OCI-LY1 (cell line): Measurements from ENCODE around the gene COQ4.

Experiments used
- EZH2 ChIP-seq: fragments of 200-600 bp; sonication (generic), shearing (Covaris generic); IDR thresholded peaks from 2 replicates; pipeline ENCODE4 v1.8.0; 2017; ENCODE audit warnings: borderline replicate concordance, mixed run types, mild to moderate bottlenecking, antibody characterized with exemption, low read length, moderate library complexity, mixed read lengths
- TF ChIP-seq, protein P1 (sequence below): fragments of 200-600 bp; sonication (generic), shearing (Covaris generic); IDR thresholded peaks from 2 replicates; pipeline ENCODE4 v1.5.1; 2017; ENCODE audit warnings: mild to moderate bottlenecking, antibody characterized with exemption, low read length, moderate library complexity, mixed read lengths

DNA sequence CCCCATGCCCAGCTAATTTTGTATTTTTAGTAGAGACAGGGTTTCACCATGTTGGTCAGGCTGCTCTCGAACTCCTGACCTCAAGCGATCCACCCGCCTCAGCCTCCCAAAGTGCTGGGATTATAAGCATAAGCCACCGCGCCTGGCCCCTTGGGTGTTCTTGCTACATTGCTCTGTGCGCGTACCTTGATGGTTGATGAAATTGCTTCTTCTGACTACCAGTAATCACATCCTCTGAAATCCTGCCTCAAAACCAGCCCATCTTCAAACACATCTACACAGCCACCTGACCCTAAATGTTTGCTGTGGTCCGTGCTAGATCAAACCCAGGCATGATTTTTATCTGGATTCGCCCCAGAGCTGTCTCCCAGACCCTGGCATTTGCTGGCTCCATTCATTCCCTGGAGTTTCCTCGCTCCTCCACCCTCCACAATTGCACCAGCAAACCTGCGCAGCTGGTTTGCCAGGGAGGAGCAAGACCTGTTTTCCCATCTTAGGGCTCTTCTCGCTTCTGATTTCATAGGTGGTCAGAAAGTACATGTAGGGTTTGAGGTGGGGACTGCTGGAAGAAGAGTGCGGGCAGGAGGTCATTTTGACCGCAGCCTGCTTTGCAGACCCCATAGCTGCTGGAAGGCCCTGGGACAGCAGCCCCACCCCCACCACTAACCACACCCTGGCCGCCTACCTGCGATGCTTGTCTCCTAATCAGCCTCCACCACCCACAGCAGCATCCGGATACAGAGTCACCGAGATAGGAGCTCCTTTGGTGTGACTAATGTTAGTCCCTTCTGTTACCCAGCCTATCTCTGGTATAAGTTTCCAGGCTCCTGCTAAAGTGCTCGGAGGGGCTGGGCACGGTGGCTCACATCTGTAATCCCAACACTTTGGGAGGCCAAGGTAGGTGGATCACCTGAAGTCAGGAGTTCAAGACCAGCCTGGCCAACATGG lies 23.8 kb upstream of the COQ4 start:
- TF ChIP-seq, protein P1, sequence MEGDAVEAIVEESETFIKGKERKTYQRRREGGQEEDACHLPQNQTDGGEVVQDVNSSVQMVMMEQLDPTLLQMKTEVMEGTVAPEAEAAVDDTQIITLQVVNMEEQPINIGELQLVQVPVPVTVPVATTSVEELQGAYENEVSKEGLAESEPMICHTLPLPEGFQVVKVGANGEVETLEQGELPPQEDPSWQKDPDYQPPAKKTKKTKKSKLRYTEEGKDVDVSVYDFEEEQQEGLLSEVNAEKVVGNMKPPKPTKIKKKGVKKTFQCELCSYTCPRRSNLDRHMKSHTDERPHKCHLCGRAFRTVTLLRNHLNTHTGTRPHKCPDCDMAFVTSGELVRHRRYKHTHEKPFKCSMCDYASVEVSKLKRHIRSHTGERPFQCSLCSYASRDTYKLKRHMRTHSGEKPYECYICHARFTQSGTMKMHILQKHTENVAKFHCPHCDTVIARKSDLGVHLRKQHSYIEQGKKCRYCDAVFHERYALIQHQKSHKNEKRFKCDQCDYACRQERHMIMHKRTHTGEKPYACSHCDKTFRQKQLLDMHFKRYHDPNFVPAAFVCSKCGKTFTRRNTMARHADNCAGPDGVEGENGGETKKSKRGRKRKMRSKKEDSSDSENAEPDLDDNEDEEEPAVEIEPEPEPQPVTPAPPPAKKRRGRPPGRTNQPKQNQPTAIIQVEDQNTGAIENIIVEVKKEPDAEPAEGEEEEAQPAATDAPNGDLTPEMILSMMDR = no peak
- no peak for TF ChIP-seq EZH2
